Activated naive CD8-positive, alpha-beta T cell treated with anti-CD3 and anti-CD28 coated beads, Interleukin-2, amount 10 ng/mL, durations not matched to agents 7 days and 5 days (primary cell): ENCODE measurements around the gene MS4A15. TPM values are rescaled to one million over a fixed set of nuclear protein-coding genes. Genes with fewer than 3 reads are reported as not detected.

ENCODE experiments used
- ATAC-seq: fragments of 150-1000 bp; cut with Tn5 transposase; one replicate; pipeline ENCODE4 v1.10.0; 2021; ENCODE audit warnings: low read depth, moderate library complexity
- POLR2A ChIA-PET: fragments of 350-600 bp; sonication (Branson Sonifier 250); formaldehyde crosslinking; loops from one replicate; lab custom pipeline; 2021; ENCODE audit warnings: antibody characterized with exemption; lab: Charles Lee
- DNase-seq: peaks from one replicate; pipeline ENCODE4 v3.0.0; 2021
- H3K27ac Mint-ChIP-seq: one replicate; pipeline ENCODE4 v1.8.0; 2022; ENCODE audit warnings: mild to moderate bottlenecking, mixed read lengths
- H3K27me3 Mint-ChIP-seq: one replicate; pipeline ENCODE4 v1.8.0; 2022; ENCODE audit warnings: mild to moderate bottlenecking, moderate library complexity, mixed read lengths
- H3K36me3 Mint-ChIP-seq: one replicate; pipeline ENCODE4 v1.8.0; 2021; ENCODE audit warnings: mild to moderate bottlenecking, mixed read lengths
- H3K4me1 Mint-ChIP-seq: one replicate; pipeline ENCODE4 v1.8.0; 2021; ENCODE audit warnings: mixed read lengths
- H3K4me3 Mint-ChIP-seq: one replicate; pipeline ENCODE4 v1.8.0; 2022; ENCODE audit warnings: mild to moderate bottlenecking, moderate library complexity, mixed read lengths
- H3K9me3 Mint-ChIP-seq: one replicate; pipeline ENCODE4 v1.8.0; 2021; ENCODE audit warnings: mixed read lengths
- total RNA-seq, 2 experiments: library from RNA; stranded (reverse); gene quantifications; one replicate each; pipeline ENCODE4 v1.2.3, GENCODE V29; 2021

MS4A15 gene
- total RNA-seq, 2 experiments from 2014 or later, result not detected

DNA sequence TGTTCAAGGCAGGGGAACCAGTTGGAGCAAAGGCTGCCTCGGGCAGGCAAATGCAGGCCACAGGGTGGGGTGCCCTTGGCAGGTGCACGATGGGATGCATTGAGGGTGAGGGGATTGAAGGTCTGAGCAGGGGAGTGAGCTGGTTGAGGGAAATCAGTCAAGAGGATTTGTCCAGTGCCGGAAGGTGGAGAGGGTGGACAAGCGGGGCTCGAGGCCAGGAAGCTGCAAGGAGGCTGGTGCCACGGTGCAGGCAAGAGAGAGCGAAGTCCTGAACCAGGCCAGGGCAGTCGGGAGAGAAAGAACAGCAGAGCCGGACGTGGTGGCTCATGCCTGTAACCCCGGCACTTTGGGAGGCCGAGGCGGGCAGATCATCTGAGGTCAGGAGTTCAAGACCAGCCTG lies 18.1 kb downstream of the MS4A15 start:
- Mint-ChIP-seq H3K4me3 (no peak overlapping the region), H3K27me3 (peaks cover 18% of the 10 kb centered on the region), H3K36me3 (no peaks in the 10 kb centered on the region), H3K9me3 (no peaks in the 10 kb centered on the region), H3K4me1 (peaks cover 7% of the 10 kb centered on the region), H3K27ac (no peak overlapping the region)
- no peak for ATAC-seq
- POLR2A ChIA-PET, result interaction anchor here (1.9 kb wide), 1 partner anchor 113 kb away, joined by 5 read pairs; no protein-coding TSS in a partner anchor
- DNase-seq, result no peak

DNA sequence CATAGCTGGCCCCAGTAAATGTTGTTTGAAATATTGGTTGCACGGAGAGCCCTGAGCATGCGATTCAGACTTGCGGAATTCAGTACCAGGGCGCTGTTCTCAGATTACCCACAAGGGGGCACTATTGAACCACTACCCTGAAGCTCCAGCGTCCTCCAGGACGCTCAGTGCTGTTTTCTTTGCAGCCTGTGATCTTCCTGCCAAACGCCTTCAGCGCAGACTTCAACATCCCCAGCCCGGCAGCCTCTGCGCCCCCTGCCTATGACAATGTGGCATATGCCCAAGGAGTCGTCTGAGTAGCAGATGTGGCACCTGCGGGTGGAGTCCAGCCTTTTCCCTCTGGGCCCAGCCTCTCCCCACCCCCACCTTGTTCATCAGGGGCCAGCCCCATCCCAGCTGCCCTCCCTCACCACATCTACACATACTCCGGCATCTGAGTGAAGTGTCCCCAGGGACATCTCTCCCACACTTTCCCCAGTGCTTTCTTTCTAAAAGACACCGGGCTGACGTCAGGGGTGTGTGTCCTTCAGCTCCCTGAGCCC lies 18.8 kb downstream of the MS4A15 start:
- Mint-ChIP-seq H3K9me3 (no peaks in the 10 kb centered on the region), H3K4me3 (no peak overlapping the region), H3K27me3 (peaks cover 18% of the 10 kb centered on the region), H3K27ac (no peak overlapping the region), H3K36me3 (no peaks in the 10 kb centered on the region), H3K4me1 (peaks cover 7% of the 10 kb centered on the region)
- DNase-seq (peak; percentile 72), ATAC-seq (peak; percentile 94)
- POLR2A ChIA-PET, result interaction anchor here (0.6 to 1.9 kb wide), 2 partner anchors 112 to 115 kb away, joined by 5 read pairs; no protein-coding TSS in a partner anchor

DNA sequence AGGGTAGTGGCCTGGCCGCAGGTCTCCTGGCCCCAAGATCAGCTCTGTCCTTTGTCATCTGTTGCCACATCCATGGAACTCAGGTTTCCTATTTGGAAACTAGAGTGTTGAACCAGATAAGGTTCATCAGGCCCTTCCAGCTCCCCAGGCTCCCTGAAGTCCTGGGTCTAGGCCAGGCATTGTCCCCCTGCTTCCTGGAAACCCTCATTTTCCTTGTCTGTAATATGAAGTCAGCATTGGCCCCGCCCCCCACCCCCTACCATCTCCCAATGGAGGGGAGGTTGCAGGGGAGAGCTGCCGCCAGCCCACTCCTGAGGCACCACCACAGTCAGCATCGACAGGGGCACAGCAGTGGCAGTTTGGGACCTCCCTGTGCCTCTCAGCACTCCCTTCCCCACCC lies 19.5 kb downstream of the MS4A15 start:
- POLR2A ChIA-PET, result interaction anchor here (0.6 to 1.9 kb wide), 2 partner anchors 111 to 114 kb away, joined by 5 read pairs; no protein-coding TSS in a partner anchor
- peaks cover 18% of the 10 kb centered on the region for H3K27me3 Mint-ChIP-seq
- no peak overlapping the region for H3K4me3 Mint-ChIP-seq
- no peaks in the 10 kb centered on the region for H3K36me3 Mint-ChIP-seq
- no peak overlapping the region for H3K27ac Mint-ChIP-seq
- ATAC-seq (no peak), DNase-seq (no peak)
- H3K9me3 Mint-ChIP-seq, result no peaks in the 10 kb centered on the region
- peaks cover 7% of the 10 kb centered on the region for H3K4me1 Mint-ChIP-seq

DNA sequence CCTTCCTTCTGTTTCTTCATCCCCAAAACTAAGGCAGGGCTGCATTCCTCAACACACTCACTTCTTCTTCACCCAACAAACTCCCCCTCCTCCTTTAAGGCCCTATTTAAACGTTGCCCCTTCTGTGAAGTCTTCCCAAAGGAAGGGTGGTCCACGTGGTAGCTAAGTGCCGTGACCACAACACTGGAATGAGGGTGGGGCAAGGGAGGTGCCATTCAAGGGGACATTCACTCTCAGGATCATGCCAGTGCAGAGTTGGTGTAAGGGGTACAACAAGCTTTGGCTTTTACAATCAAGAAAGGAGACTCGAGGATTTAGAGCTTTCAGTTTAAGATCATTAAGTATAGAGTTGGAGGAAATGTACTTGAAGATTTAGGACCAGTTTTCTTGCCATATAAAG lies 20.4 kb downstream of the MS4A15 start:
- POLR2A ChIA-PET, result no interaction called here
- Mint-ChIP-seq H3K9me3 (no peaks in the 10 kb centered on the region), H3K27me3 (peaks cover 18% of the 10 kb centered on the region), H3K36me3 (no peaks in the 10 kb centered on the region), H3K4me1 (peaks cover 7% of the 10 kb centered on the region), H3K4me3 (no peak overlapping the region), H3K27ac (no peak overlapping the region)
- no peak for DNase-seq
- no peak for ATAC-seq

DNA sequence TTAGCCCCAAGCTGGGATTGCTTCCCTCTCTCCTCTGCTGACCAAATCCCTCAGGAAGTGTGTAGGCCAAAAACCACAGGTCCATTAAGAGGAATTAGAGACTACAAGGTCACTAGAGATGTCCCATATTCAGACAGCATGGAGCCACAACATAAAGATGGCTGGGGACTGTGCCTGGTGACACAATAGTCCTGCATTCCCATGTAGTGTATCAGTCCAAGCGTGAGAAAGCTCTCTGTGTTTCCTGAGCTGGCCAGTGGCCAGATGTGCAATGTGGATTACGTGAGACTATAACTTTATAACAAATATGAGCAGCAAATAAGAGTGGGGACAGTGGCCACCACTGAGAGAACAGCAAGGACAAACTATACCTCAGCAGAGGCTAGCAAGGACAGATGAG lies 20.9 kb downstream of the MS4A15 start:
- DNase-seq, result no peak
- H3K4me1 Mint-ChIP-seq, result peaks cover 7% of the 10 kb centered on the region
- H3K36me3 Mint-ChIP-seq, result no peaks in the 10 kb centered on the region
- no peak overlapping the region for H3K27ac Mint-ChIP-seq
- peaks cover 18% of the 10 kb centered on the region for H3K27me3 Mint-ChIP-seq
- H3K9me3 Mint-ChIP-seq, result no peaks in the 10 kb centered on the region
- POLR2A ChIA-PET, result no interaction called here
- no peak for ATAC-seq
- H3K4me3 Mint-ChIP-seq, result no peak overlapping the region

DNA sequence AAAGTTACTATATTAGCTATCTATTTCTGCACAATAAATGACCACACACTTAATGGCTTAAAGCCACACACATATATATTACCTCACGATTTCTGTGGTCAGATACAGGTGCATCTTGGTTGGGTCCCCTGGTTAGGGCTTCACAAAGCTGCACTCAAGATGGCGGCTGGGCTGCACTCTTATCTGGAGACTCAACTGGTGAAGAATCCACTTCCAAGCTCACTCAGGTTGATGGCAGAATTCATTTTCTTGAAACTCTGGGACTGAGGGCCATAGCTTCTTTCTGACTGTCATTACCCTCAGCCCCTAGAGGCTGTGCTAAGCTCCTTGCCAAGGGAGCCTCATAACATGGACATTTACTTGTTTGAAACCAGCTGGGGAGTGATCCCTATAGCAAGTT lies 23.4 kb downstream of the MS4A15 start:
- ATAC-seq (no peak), DNase-seq (no peak)
- Mint-ChIP-seq H3K27me3 (peaks cover 15% of the 10 kb centered on the region), H3K9me3 (no peaks in the 10 kb centered on the region), H3K4me1 (peaks cover 7% of the 10 kb centered on the region), H3K4me3 (no peak overlapping the region), H3K36me3 (no peaks in the 10 kb centered on the region), H3K27ac (no peak overlapping the region)
- POLR2A ChIA-PET, result no interaction called here

DNA sequence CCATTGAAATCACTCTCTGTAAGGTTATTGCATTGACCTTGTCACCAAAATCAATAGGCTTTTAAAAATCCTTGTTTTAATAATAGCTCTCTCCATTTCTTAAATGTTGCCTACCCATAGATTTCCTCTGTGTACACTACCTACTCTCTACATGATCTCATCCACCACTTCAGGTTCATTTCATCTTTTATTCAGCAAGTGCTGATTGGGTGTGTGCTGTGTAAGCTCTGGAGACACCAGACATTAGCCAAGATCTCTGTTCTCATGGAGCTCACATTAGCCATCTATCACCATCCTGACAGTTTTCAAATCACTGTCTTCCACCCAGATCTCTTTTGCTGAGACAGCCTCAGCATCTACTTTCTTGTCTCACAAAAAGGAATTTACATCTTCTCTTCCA lies 24.1 kb downstream of the MS4A15 start:
- POLR2A ChIA-PET, result no interaction called here
- no peaks in the 10 kb centered on the region for H3K9me3 Mint-ChIP-seq

DNA sequence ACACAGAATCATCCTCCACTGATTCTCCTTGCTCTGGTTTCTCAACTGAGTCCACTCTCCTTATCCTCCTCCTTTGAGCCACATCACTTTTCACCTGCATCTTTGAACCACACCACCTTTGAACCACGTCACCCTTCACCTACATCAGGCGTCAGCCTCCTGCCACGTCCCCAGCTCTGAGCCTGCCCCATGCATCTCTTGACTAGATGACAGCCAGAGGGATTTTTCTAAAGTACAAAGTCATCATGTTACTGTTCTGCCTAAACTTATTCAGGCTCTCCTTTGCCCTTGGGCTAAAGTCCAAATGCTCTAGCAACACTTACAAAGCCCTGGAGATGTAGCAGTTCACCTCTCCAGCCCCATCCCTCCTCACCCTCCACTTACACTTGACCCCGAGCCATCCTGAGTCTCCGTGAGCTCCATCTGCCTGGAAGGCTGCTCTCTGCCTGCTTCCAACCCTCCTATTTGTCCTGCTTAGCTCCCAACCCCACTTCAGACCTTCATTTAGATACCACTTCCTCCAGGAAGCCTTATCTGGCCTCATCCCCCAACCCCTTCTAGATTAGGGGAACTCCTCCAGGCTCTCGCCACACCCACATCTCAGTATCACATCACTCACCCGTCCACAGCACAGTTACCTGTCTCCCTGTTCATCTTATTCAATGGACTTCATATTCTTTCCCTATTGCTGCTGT lies 24.8 kb downstream of the MS4A15 start:
- H3K27ac Mint-ChIP-seq, result no peak overlapping the region
- no peaks in the 10 kb centered on the region for H3K4me1 Mint-ChIP-seq
- ATAC-seq, result no peak
- POLR2A ChIA-PET, result no interaction called here
- H3K4me3 Mint-ChIP-seq, result no peak overlapping the region
- DNase-seq, result no peak
- H3K27me3 Mint-ChIP-seq, result peaks cover 15% of the 10 kb centered on the region
- no peaks in the 10 kb centered on the region for H3K36me3 Mint-ChIP-seq
- H3K9me3 Mint-ChIP-seq, result no peaks in the 10 kb centered on the region

More for the DNA sequence above, 24.1 kb downstream of the MS4A15 start:
- Mint-ChIP-seq H3K4me3 (no peak overlapping the region), H3K36me3 (no peaks in the 10 kb centered on the region), H3K4me1 (peaks cover 2% of the 10 kb centered on the region), H3K27ac (no peak overlapping the region), H3K27me3 (peaks cover 15% of the 10 kb centered on the region)
- DNase-seq (no peak), ATAC-seq (no peak)

DNA sequence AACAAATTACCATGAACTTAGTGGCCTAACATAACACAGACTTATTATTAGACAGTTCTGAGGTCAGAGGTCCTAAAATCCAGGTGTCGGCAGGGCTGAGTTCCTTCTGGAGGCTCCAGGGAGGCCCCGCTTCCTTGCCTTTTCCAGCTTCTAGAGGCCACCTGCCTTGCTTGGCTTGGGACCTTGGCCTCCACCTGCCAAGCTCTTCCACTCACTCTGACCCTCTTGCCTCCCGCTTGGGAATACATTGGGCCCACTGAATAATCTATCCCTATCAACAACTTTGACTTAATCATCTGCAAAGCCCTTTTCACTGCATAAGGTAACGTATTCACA lies 25.3 kb downstream of the MS4A15 start:
- Mint-ChIP-seq H3K27me3 (peaks cover 15% of the 10 kb centered on the region), H3K9me3 (no peaks in the 10 kb centered on the region), H3K4me3 (no peak overlapping the region), H3K4me1 (no peaks in the 10 kb centered on the region), H3K36me3 (no peaks in the 10 kb centered on the region), H3K27ac (no peak overlapping the region)
- DNase-seq (no peak), ATAC-seq (no peak)
- POLR2A ChIA-PET, result no interaction called here

DNA sequence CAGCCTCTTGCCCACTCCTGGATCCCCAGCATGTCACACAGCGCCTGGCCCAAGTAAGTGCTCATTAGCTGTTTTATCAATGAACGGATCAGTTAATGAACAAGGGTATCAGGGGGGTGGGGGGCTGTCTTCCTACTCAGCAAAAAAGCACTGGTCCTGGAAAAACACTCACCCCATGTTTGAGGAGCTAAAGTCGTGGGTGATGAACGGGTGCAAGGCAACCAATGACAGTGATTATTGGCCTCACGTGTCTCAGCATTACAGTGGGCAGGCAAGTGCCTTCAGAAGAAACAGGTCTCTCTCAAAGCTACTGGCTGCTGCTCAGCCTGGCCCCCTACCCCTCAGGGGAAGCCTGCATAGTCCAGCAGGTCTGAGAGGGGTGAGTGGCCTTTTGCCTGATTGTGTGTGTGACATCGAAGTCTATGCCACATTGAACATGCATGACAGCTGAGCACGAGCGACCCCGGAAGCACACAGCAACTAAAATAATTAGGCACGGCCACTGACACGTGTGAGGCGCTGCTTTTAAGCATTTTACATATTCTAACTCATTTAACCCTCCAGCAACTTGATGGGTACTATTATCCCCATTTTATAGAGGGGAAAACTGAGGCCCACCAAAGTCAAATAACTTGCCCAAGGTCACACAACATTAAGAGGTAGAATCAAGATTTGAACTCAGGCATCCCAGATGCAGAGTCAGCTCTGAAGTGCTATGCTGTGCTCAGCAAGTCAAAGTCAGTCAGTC lies 25.9 kb downstream of the MS4A15 start:
- no peaks in the 10 kb centered on the region for H3K9me3 Mint-ChIP-seq
- peaks cover 15% of the 10 kb centered on the region for H3K27me3 Mint-ChIP-seq
- no peak for ATAC-seq
- H3K4me3 Mint-ChIP-seq, result no peak overlapping the region
- POLR2A ChIA-PET, result no interaction called here
- H3K36me3 Mint-ChIP-seq, result no peaks in the 10 kb centered on the region
- no peak for DNase-seq
- H3K4me1 Mint-ChIP-seq, result no peaks in the 10 kb centered on the region
- H3K27ac Mint-ChIP-seq, result no peak overlapping the region

DNA sequence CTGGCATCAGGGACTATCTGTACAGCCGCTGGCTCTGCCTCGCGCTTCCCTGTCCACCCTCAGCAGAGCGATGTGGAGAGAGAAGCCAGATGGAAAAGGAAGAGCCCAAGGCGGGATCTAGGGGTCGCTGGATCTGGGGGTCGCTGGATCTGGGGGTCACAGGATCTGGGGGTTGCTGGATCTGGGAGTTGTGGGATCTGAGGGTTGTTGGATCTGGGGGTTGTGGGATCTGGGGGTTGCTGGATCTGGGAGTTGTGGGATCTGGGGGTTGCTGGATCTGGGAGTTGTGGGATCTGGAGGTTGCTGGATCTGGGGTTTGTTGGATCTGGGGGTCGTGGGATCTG lies 26.4 kb downstream of the MS4A15 start:
- H3K27me3 Mint-ChIP-seq, result peaks cover 10% of the 10 kb centered on the region
- no peak for ATAC-seq
- POLR2A ChIA-PET, result no interaction called here
- H3K27ac Mint-ChIP-seq, result no peak overlapping the region
- H3K36me3 Mint-ChIP-seq, result no peaks in the 10 kb centered on the region
- no peaks in the 10 kb centered on the region for H3K4me1 Mint-ChIP-seq
- no peak overlapping the region for H3K4me3 Mint-ChIP-seq
- no peak for DNase-seq
- no peaks in the 10 kb centered on the region for H3K9me3 Mint-ChIP-seq

DNA sequence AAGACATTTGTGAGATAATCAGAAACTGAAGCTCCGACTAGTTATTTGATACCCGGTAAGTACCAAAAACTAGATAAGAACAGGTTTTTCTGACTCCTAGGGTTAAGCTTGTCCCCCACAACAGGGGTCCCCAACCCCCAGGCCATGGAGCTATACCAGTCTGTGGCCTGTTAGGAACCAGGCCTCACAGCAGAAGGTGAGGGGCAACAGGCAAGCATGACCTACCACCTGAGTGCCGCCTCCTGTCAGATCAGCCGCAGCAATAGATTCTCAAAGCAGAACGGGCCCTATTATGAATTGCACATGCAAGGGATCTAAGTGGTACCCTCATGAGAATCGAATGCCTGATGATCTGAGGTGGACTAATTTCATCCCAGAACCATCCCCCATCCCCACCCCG lies 27.2 kb downstream of the MS4A15 start:
- POLR2A ChIA-PET, result no interaction called here
- Mint-ChIP-seq H3K4me1 (no peaks in the 10 kb centered on the region), H3K4me3 (no peak overlapping the region), H3K27me3 (peaks cover 6% of the 10 kb centered on the region), H3K36me3 (no peaks in the 10 kb centered on the region), H3K9me3 (no peaks in the 10 kb centered on the region), H3K27ac (no peak overlapping the region)
- ATAC-seq (no peak), DNase-seq (no peak)

DNA sequence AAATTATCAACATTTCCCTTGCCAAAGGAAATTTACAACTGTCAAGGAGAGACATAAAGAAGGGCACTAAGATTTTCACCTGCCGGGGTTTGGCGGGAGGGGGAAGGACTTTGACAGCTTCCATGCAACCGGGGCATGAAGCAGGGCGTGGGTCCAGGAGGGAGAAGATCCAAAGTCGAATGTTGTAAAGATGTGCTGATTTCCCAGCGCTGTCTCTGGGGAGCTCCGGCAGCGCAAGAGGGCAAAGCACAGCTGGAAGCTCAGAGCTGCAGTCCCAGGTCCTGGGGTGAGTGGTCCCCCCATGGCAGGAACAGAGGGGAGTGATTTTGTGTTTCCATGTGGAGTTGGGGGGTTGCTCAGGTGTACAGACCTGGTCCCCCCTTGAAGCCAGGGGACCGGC lies 28.5 kb downstream of the MS4A15 start, which contains the start of gene MS4A10:
MS4A10 (plus strand) TSS at position 198 of the 400 bp plus-strand sequence. CDS start 5,003 bp downstream, outside the sequence.
- Mint-ChIP-seq H3K9me3 (no peaks in the 10 kb centered on the region), H3K27ac (no peak within 1 kb of the TSS), H3K4me1 (no peaks in the 10 kb centered on the region), H3K4me3 (no peak within 1 kb of the TSS), H3K27me3 (no peaks in the 10 kb centered on the region), H3K36me3 (no peaks in the 10 kb centered on the region)
- POLR2A ChIA-PET, result no interaction called here
- ATAC-seq (no peak), DNase-seq (no peak)
